ENCODE results near the gene CHD2.
A peak's percentile ranks its signal among the peaks of the same experiment; 100 is the strongest.

The CHD2 gene

DNA sequence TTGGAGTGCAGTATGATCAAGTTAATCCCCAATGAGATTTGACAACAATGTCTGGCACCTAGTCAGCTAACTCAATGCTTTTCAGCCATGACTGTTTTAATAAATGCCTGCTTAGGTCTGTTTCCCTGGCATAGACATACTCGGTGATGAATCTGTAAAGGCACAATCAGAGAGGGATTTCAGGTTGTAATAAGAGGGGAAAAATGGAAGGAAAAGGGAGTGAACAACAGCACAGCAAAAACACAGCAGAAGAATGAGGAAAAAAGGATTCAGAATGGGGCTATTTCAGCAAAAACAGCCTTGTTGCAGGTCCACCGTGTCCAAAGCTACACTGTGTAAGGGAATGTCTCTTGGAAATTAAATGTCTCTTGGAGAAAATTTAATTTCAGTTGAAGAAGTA lies 19.3 kb upstream of the CHD2 start:
- TF ChIP-seq, protein P1, sequence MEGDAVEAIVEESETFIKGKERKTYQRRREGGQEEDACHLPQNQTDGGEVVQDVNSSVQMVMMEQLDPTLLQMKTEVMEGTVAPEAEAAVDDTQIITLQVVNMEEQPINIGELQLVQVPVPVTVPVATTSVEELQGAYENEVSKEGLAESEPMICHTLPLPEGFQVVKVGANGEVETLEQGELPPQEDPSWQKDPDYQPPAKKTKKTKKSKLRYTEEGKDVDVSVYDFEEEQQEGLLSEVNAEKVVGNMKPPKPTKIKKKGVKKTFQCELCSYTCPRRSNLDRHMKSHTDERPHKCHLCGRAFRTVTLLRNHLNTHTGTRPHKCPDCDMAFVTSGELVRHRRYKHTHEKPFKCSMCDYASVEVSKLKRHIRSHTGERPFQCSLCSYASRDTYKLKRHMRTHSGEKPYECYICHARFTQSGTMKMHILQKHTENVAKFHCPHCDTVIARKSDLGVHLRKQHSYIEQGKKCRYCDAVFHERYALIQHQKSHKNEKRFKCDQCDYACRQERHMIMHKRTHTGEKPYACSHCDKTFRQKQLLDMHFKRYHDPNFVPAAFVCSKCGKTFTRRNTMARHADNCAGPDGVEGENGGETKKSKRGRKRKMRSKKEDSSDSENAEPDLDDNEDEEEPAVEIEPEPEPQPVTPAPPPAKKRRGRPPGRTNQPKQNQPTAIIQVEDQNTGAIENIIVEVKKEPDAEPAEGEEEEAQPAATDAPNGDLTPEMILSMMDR (IDR thresholded peaks at IDR 0.05; ENCODE audit: low read depth, low read length): no peak
- no peaks in the 10 kb centered on the region for H3K9me3 ChIP-seq
- H3K27me3 ChIP-seq: no peaks in the 10 kb centered on the region
- H3K4me3 ChIP-seq (ENCODE audit: low read depth, low read length): no peak overlapping the region
- peaks cover 6% of the 10 kb centered on the region for H3K4me1 ChIP-seq
- no peak for DNase-seq
- H3K36me3 ChIP-seq: peaks cover 26% of the 10 kb centered on the region

DNA sequence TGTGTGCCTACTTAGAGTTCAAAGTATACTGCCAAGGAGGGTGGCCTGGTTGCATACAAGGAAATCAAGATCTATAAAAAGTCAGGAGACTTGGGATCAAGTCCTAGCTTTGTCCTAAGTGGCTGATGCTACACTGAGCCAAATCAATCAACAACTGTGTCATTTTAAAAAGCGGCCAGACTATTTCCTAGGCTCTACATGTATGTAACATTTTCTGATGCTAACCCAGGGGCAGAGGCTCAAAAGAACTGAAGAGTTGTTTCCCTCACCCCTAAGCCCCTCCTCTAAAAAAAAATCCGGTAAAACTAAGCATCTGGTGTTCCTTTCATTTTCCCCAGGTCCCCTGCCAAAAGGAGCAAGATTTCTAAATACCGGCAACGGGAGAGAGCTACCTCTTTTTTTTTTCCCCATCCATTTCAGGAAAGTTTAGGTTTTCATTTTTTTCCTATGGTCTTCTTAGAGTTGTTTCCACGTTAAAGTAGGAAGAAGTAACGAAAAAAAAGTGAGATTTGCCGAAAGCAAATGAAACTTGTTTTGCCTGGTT lies 18.8 kb upstream of the CHD2 start:
- H3K36me3 ChIP-seq: peaks cover 31% of the 10 kb centered on the region
- no peaks in the 10 kb centered on the region for H3K27me3 ChIP-seq
- TF ChIP-seq, protein P1 (IDR thresholded peaks at IDR 0.05; ENCODE audit: low read depth, low read length): no peak
- no peak overlapping the region for H3K4me3 ChIP-seq (ENCODE audit: low read depth, low read length)
- peaks cover 6% of the 10 kb centered on the region for H3K4me1 ChIP-seq
- no peak for DNase-seq
- H3K9me3 ChIP-seq: no peaks in the 10 kb centered on the region

- Histone ChIP-seq H3K4me1 (peaks cover 11% of the 10 kb centered on the region), H3K36me3 (peaks cover 39% of the 10 kb centered on the region), H3K4me3 (ENCODE audit: low read depth, low read length) (peak overlapping the region; percentile 45), H3K9me3 (no peaks in the 10 kb centered on the region), H3K27me3 (no peaks in the 10 kb centered on the region)
- TF ChIP-seq, protein P1 (IDR thresholded peaks at IDR 0.05; ENCODE audit: low read depth, low read length): no peak
- DNase-seq: peak; percentile 99
Measured at GRCh38 chr15:92881802-92882696, 18.1 kb upstream of the CHD2 start.

DNA sequence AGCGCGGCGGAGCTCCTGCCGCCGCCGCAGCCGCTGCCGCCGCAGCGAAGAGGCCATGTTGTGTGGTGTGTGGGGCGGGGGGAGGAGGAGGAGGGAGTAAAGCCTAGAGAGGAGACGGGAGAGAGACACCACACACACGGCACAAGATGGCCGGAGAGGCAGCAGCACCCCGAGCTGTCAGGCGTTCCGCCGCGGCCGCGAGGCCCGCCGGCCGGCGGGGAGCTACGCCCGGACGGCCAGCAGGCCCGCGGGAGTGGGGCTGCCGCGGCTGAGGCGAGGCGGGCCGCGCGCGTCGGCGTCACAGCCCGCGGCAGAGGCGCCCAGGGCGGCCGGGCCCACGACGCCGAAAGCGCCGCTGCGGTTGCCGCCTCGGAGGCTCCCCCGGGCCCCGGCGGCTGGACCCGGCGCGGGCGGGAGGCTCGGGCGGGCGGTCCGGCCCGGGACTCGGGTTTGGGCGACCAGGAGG lies 17.4 kb upstream of the CHD2 start:
- Histone ChIP-seq H3K9me3 (no peaks in the 10 kb centered on the region), H3K4me1 (peaks cover 13% of the 10 kb centered on the region), H3K4me3 (ENCODE audit: low read depth, low read length) (peak overlapping the region; percentile 97), H3K36me3 (peaks cover 46% of the 10 kb centered on the region), H3K27me3 (no peaks in the 10 kb centered on the region)
- DNase-seq: no peak
- TF ChIP-seq, protein P1 (IDR thresholded peaks at IDR 0.05; ENCODE audit: low read depth, low read length): no peak

DNA sequence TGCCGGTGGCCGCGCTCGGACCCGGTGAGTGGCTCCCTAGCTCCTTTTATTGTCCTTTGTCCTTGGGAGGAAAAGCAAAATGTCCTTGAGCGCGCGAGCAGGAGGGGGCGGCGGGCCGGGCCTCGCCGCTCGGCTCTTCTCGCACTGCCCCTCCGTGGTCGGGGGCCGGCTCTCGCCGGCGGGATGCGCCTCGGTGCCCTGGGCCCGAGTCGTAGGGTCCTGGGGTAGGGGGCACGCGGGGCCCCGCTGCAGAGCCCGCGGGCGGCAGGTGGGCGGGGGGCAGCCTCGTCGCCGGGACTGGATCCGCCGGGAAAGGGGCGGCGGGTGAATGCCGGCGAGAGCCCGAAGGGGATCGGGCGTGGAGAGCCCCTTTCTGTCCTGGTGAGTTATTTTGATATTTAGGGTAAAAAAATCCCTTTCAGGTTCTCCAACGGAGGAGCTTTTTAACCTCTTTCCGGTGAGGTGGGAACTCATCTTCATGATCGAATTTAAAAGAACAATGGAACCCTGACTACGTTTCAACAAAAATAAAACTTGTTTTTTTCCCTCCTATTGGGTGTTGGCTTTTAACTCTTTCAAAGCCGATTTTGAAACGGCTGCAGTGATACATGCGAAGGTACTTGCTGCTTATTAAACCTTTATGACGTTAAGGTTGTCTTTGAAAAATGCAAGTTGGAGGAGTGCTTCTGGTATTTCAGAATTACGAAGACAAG lies 16.8 kb upstream of the CHD2 start:
- Histone ChIP-seq H3K4me1 (peaks cover 17% of the 10 kb centered on the region), H3K27me3 (no peaks in the 10 kb centered on the region), H3K4me3 (ENCODE audit: low read depth, low read length) (peak overlapping the region; percentile 97), H3K36me3 (peaks cover 52% of the 10 kb centered on the region), H3K9me3 (no peaks in the 10 kb centered on the region)
- peak; percentile 39 for DNase-seq
- TF ChIP-seq, protein P1 (IDR thresholded peaks at IDR 0.05; ENCODE audit: low read depth, low read length): no peak

All from BE2C (cell line).